A673 (cell line): ENCODE results near the gene IKBKE. TPM values are rescaled to one million over a fixed set of nuclear protein-coding genes. Genes with fewer than 3 reads are reported as not detected.

ENCODE experiments used
- BruUV-seq: library from RNA; stranded (reverse); fragments of 400-500 nt; replicated peaks from 2 replicates; lab custom pipeline; 2021; lab: Mats Ljungman, UMichigan
- CTCF ChIA-PET: fragments of 300-600 bp; sonication (Branson Sonifier 250); formaldehyde crosslinking; loops from one replicate; lab custom pipeline; 2022; ENCODE audit warnings: antibody characterized with exemption; lab: Charles Lee
- POLR2A ChIA-PET: fragments of 300-600 bp; sonication (Branson Sonifier 250); formaldehyde crosslinking; loops from one replicate; lab custom pipeline; 2022; ENCODE audit warnings: antibody characterized with exemption; ENCODE audit not compliant: low non-redundant PET; lab: Charles Lee
- DNase-seq: peaks from one replicate; pipeline ENCODE4 v3.0.0-alpha.2; 2015; ENCODE audit warnings: low spot score
- H3K27ac ChIP-seq: fragments of 200-600 bp; sonication (generic); 2 replicates; pipeline ENCODE4 v1.5.1; 2016; ENCODE audit warnings: mixed run types, low read depth, mild to moderate bottlenecking, mixed read lengths, antibody characterized with exemption, low read length; ENCODE audit not compliant: poor library complexity, severe bottlenecking
- H3K27me3 ChIP-seq: fragments of 200-600 bp; sonication (generic); replicated peaks from 2 replicates; pipeline ENCODE4 v1.6.1; 2017; ENCODE audit warnings: mixed run types, low read depth, mild to moderate bottlenecking, mixed read lengths, antibody characterized with exemption, low read length; ENCODE audit not compliant: insufficient read depth, poor library complexity
- H3K36me3 ChIP-seq: fragments of 200-600 bp; sonication (generic); 2 replicates; pipeline ENCODE4 v1.6.1; 2016; ENCODE audit warnings: mixed run types, mild to moderate bottlenecking, mixed read lengths, antibody characterized with exemption, low read length; ENCODE audit not compliant: insufficient read depth, poor library complexity, severe bottlenecking
- H3K4me1 ChIP-seq: fragments of 200-600 bp; sonication (generic); 2 replicates; pipeline ENCODE4 v1.6.1; 2017; ENCODE audit warnings: mixed run types, mild to moderate bottlenecking, mixed read lengths, antibody characterized with exemption, low read length; ENCODE audit not compliant: insufficient read depth, poor library complexity, severe bottlenecking
- H3K4me3 ChIP-seq: fragments of 200-600 bp; sonication (generic); 2 replicates; pipeline ENCODE4 v1.5.1; 2016; ENCODE audit warnings: low read depth, mixed run types, mild to moderate bottlenecking, mixed read lengths, low read length; ENCODE audit not compliant: poor library complexity, severe bottlenecking
- H3K9me3 ChIP-seq: fragments of 200-600 bp; sonication (generic); 2 replicates; pipeline ENCODE4 v1.6.1; 2016; ENCODE audit warnings: mixed run types, low read depth, mild to moderate bottlenecking, mixed read lengths, antibody characterized with exemption, low read length; ENCODE audit not compliant: poor library complexity, severe bottlenecking
- CTCF ChIP-seq: fragments of 300-800, 200-600 bp; sonication (generic); conservative IDR thresholded peaks from 2 replicates; pipeline ENCODE4 v1.5.1; 2017; ENCODE audit warnings: low read depth, mild to moderate bottlenecking, antibody characterized with exemption, low read length, moderate library complexity, mixed read lengths
- EZH2 ChIP-seq: fragments of 200-600 bp; sonication (generic); IDR thresholded peaks from 2 replicates; pipeline ENCODE4 v1.6.1; 2017; ENCODE audit warnings: borderline replicate concordance, low read depth, mild to moderate bottlenecking, mixed read lengths, antibody characterized with exemption, low read length; ENCODE audit not compliant: poor library complexity, severe bottlenecking
- intact Hi-C: fragments of 100-400 bp; cut with micrococcal nuclease; formaldehyde crosslinking; loops from one replicate; pipeline ENCODE4 v1.10.0; 2022; ENCODE audit not compliant: unreplicated experiment
- total RNA-seq: library from RNA; stranded (reverse); gene quantifications from 2 replicates; pipeline ENCODE4 v1.2.3, GENCODE V29; 2021

The IKBKE gene
- total RNA-seq, 1 experiment from 2014 or later = 2.9 TPM

- ChIA-PET CTCF (no interaction called here), POLR2A (no interaction called here)
- Histone ChIP-seq H3K9me3 (no peaks in the 10 kb centered on the region), H3K27ac (no peak overlapping the region), H3K4me1 (no peaks in the 10 kb centered on the region), H3K27me3 (no peaks in the 10 kb centered on the region), H3K36me3 (no peaks in the 10 kb centered on the region), H3K4me3 (no peak overlapping the region)
- no TSS peak for BruUV-seq
- TF ChIP-seq EZH2 (no peak), CTCF (no peak)
- no peak for DNase-seq
- intact Hi-C loops = no loop called here
These were observed 51.6 kb downstream of the IKBKE start for GRCh38 chr1:206521694-206522402.

- Histone ChIP-seq H3K27me3 (no peaks in the 10 kb centered on the region), H3K4me1 (no peaks in the 10 kb centered on the region), H3K4me3 (no peak overlapping the region), H3K27ac (no peak overlapping the region), H3K9me3 (no peaks in the 10 kb centered on the region), H3K36me3 (no peaks in the 10 kb centered on the region)
- DNase-seq = no peak
- intact Hi-C loops = no loop called here
- CTCF ChIA-PET = no interaction called here
- POLR2A ChIA-PET = no interaction called here
- no peak for TF ChIP-seq EZH2
- no TSS peak for BruUV-seq
These were observed 54.6 kb downstream of the IKBKE start for GRCh38 chr1:206524739-206525364.

GRCh38 chr1:206526064-206526911, 56.0 kb downstream of the IKBKE start:
- intact Hi-C loops = no loop called here
- Histone ChIP-seq H3K9me3 (no peaks in the 10 kb centered on the region), H3K36me3 (no peaks in the 10 kb centered on the region), H3K27ac (no peak overlapping the region), H3K27me3 (no peaks in the 10 kb centered on the region), H3K4me1 (no peaks in the 10 kb centered on the region), H3K4me3 (no peak overlapping the region)
- BruUV-seq = no TSS peak
- no peak for DNase-seq
- CTCF ChIA-PET = no interaction called here
- TF ChIP-seq EZH2 (no peak), CTCF (no peak)
- POLR2A ChIA-PET = no interaction called here
